IPS DF 4.7 (cell line): ENCODE measurements around the gene CYREN.
"Not testable (repeated sequence)": the region's sequence is repeated elsewhere in the genome, so short reads cannot be mapped to it uniquely, and the experiment has no call there.

ENCODE experiments used
- DNase-seq: peaks from one replicate; pipeline ENCODE4 v3.0.0-alpha.2; 2013; ENCODE audit warnings: low spot score; ENCODE audit errors: extremely low read depth

The CYREN gene

GRCh38 chr7:135170274-135170997, at the start of gene CYREN:
Gene CYREN, minus strand, starts transcription at chr7:135170707. Its CDS starts 1,785 bp downstream, at chr7:135168922.
- DNase-seq: no peak

- DNase-seq: no peak
These were observed 47.4 kb upstream of the CYREN start for GRCh38 chr7:135217645-135218509.

- no peak for DNase-seq
These were observed 45.2 kb upstream of the CYREN start for GRCh38 chr7:135215698-135216097.

GRCh38 chr7:135215180-135215579, 44.7 kb upstream of the CYREN start:
- no peak for DNase-seq

GRCh38 chr7:135213831-135214230, 43.3 kb upstream of the CYREN start:
- DNase-seq: no peak

GRCh38 chr7:135211946-135212685, 41.6 kb upstream of the CYREN start:
- not testable (repeated sequence) for DNase-seq

- DNase-seq: no peak
These were observed 40.9 kb upstream of the CYREN start, which contains the start of gene WDR91 for GRCh38 chr7:135211179-135211945. Gene WDR91, minus strand, starts transcription at chr7:135211526. Its CDS starts 24 bp downstream, at chr7:135211502.

- DNase-seq: no peak
These were observed 40.3 kb upstream of the CYREN start for GRCh38 chr7:135210888-135211178.

- no peak for DNase-seq
These were observed 38.8 kb upstream of the CYREN start for GRCh38 chr7:135209225-135209834.

GRCh38 chr7:135208102-135208793, 37.7 kb upstream of the CYREN start:
- no peak for DNase-seq

- DNase-seq: no peak
These were observed 37.0 kb upstream of the CYREN start for GRCh38 chr7:135207406-135208101.

- no peak for DNase-seq
These were observed 36.5 kb upstream of the CYREN start for GRCh38 chr7:135206941-135207391.

GRCh38 chr7:135205850-135206249, 35.3 kb upstream of the CYREN start:
- DNase-seq: no peak

GRCh38 chr7:135204876-135205275, 34.4 kb upstream of the CYREN start:
- DNase-seq: no peak

GRCh38 chr7:135204341-135204749, 33.8 kb upstream of the CYREN start:
- DNase-seq: no peak

GRCh38 chr7:135201350-135201749, 30.8 kb upstream of the CYREN start:
- DNase-seq: no peak

- no peak for DNase-seq
These were observed 30.4 kb upstream of the CYREN start for GRCh38 chr7:135200821-135201331.

GRCh38 chr7:135199439-135199838, 28.9 kb upstream of the CYREN start:
- DNase-seq: no peak
